H54 (cell line): ENCODE results near the gene SUSD2.

Source experiments
- DNase-seq: peaks from one replicate; pipeline ENCODE4 v3.0.0; 2011; ENCODE audit warnings: low spot score, mixed read lengths; ENCODE audit not compliant: insufficient read length
- FAIRE-seq: peaks from 3 replicates; lab custom pipeline; 2011; peaks lifted over from hg19 to GRCh38; lab: Jason Lieb, UNC
- POLR2A ChIP-seq: IDR thresholded peaks from 2 replicates; pipeline ENCODE4 v1.6.1; 2011; ENCODE audit warnings: low read depth, mild to moderate bottlenecking, low read length

Gene SUSD2

DNA sequence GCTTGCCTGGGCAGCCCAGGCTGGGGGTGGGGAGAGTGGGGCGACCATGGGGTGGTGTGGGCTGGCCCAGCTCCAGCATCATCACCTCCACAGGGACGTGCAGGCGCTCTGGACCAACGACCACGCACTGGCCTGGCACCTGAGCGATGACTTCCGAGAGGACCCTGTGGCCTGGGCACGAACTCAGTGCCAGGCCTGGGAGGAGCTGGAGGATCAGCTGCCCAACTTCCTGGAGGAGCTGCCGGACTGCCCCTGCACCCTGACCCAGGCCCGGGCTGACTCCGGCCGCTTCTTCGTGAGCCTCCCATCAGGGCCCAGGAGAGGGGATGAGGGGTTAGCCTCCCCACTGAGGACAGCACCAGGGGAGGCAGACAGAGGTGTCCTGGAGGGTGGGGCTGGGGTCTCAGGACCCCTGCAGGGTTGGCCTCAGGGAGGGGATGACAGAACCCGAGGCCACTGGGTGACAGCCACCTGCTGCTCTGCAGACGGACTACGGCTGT is 3.8 kb downstream of the SUSD2 start:
- no peak for DNase-seq
- TF ChIP-seq POLR2A, result no peak
- FAIRE-seq, result no peak

DNA sequence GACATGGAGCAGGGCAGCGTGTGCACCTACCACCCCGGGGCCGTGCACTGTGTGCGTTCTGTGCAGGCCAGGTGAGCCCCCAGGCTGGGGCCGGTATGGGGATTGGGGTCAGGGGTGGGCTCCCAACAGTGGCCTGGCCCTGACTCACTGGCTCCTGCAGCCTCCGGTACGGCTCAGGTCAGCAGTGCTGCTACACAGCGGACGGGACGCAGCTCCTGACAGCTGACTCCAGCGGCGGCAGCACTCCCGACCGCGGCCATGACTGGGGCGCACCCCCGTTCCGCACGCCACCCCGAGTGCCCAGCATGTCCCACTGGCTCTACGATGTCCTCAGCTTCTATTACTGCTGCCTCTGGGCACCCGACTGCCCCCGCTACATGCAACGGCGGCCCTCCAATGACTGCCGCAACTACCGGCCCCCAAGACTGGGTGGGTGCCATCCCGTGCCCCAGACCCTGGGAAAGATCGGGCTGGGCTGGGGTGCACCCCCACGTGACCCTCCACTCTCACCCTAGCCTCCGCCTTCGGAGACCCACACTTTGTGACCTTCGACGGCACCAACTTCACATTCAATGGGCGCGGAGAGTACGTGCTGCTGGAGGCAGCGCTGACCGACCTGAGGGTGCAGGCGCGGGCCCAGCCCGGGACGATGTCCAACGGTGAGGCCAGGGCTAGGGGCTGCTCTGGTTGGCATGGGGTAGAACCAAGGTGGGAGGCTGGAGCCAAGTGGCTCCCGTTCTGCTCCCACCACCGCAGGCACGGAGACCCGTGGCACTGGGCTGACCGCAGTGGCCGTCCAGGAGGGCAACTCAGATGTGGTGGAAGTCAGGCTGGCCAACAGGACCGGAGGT is 4.4 kb downstream of the SUSD2 start:
- FAIRE-seq, result no peak
- no peak for DNase-seq
- TF ChIP-seq POLR2A, result no peak

- DNase-seq (no peak), FAIRE-seq (no peak)
- no peak for TF ChIP-seq POLR2A
Measured at GRCh38 chr22:24186352-24186740, 5.1 kb downstream of the SUSD2 start.

- no peak for FAIRE-seq
- no peak for DNase-seq
- no peak for TF ChIP-seq POLR2A
Measured at GRCh38 chr22:24186892-24187670, 5.8 kb downstream of the SUSD2 start.

GRCh38 chr22:24187731-24188644 is 6.7 kb downstream of the SUSD2 start:
- DNase-seq (no peak), FAIRE-seq (no peak)
- TF ChIP-seq POLR2A, result no peak

DNA sequence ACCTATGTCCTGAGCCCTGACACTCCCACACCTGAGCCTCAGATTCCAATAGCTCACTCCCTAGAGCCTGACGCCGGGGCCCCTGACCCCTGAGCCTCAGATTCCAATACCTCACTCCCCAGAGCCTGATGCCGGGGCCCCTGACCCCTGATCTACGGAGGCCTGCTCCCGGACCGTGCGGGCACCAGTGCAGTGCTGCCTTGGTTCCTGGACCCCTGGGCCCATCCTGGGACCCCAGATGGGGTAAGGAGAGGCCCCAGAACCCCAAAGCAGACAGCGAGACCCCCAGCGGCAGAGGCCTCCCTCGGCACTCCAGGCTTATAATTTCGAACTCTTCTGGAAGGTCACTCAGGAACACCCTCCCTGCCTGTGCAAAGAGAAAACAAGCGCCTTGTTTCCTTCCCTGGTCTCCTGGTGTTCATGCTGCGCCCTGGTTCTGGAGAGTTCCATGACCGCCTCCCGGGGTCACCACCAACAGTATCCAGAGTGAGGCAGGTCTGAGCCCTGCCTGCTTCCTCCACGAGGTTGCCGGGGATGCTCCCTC is 7.5 kb downstream of the SUSD2 start:
- FAIRE-seq, result no peak
- TF ChIP-seq POLR2A, result no peak

GRCh38 chr22:24189249-24190158 is 8.2 kb downstream of the SUSD2 start:
- TF ChIP-seq POLR2A, result no peak
- FAIRE-seq, result no peak
- peak; percentile 79 for DNase-seq

More for the DNA sequence above, 7.5 kb downstream of the SUSD2 start:
- DNase-seq, result no peak

DNA sequence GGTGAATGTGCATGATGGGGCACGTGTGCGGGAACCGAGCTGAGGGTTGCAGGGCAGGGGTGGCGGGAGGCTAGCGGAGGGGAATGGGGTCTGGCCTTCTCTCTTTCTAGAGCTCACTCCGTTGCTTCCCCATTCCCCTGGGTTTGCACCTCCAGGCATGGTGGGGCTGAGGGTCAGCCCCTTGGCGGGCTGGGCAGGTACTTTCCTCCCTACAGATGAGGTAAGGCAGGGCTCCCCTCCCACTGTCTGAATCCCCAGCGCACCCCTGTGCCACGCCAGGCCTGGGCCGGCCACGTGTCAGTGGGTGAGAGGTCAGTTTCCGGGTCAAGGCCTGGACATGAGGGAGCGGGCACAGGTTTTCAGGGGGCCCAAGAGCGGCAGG is 8.9 kb downstream of the SUSD2 start:
- no peak for TF ChIP-seq POLR2A
- no peak for DNase-seq
- FAIRE-seq, result no peak

GRCh38 chr22:24190596-24191208 is 9.4 kb downstream of the SUSD2 start:
- FAIRE-seq, result no peak
- no peak for TF ChIP-seq POLR2A

DNA sequence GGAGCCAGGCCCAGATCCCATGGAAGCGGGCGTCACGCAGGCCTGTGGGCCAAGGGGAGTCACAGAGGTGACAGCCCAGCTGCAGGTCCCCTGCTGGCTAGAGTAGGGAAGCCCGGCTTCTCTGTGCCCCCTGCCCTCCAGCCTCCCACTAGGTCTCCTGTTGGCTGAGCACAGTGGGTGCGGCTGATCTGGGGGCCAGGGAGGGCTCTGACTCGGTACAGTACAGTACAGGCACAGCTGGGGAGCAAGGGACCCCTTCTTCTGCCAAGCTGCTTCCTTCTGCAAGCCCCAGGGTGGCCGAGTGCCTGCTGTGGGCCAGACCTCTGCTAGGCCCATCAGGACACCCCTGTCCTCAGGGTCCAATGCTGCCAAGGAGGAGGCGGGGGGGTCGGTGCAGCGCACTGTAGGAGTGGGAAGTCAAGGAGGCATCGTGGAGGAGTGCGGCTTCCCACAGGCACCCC is 10.1 kb downstream of the SUSD2 start:
- TF ChIP-seq POLR2A, result no peak
- FAIRE-seq (no peak), DNase-seq (no peak)

More at GRCh38 chr22:24190596-24191208, 9.4 kb downstream of the SUSD2 start:
- no peak for DNase-seq

DNA sequence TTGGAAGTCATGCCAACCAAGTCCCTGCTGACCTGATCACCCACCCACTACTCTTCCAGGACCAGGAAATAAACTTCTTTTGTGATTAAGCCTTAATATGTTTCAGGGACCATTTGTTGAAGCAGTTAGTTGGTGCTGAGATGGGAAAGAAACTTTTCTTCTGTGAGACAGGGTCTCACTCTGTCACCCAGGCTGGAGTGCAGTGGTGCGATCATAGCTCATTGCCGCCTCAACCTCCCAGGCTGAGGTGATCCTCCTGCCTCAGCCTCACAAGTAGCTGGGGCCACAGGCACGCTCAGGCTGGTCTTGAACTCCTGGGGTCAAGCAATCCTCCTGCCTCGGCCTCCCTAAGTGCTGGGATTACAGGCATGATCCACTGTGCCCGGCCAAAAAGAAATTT is 10.6 kb downstream of the SUSD2 start:
- DNase-seq (no peak), FAIRE-seq (no peak)
- no peak for TF ChIP-seq POLR2A

DNA sequence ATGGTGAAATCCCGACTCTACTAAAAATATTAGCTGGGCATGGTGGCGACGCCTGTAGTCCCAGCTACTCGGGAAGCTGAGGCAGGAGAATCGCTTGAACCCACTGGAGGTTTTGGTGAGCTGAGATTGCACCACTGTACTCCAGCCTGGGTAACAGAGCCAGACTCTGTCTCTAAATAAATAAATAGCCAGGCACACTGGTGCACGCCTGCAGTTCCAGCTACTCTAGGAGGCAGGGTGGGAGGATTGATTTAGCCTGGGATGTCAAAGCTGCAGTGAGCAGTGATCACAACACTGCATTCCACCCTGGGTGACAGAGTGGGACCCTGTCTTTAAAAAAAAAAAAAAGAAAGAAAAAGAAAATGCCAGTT is 17.4 kb downstream of the SUSD2 start:
- no peak for DNase-seq
- no peak for FAIRE-seq
- no peak for TF ChIP-seq POLR2A
